HepG2 (cell line): ENCODE results near the gene GJB2. TPM values are rescaled to one million over a fixed set of nuclear protein-coding genes. Genes with fewer than 3 reads are reported as not detected.

ENCODE experiments used
- ATAC-seq: fragments of 200-7000 bp; cut with Tn5 transposase; 3 replicates; pipeline ENCODE4 v1.9.1; 2020; ENCODE audit warnings: mild to moderate bottlenecking, moderate library complexity
- BruUV-seq: library from RNA; stranded (reverse); fragments of 400-500 nt; replicated peaks from 2 replicates; lab custom pipeline; 2021; lab: Mats Ljungman, UMichigan
- CTCF ChIA-PET: fragments of 300-600 bp; formaldehyde crosslinking; extraction: SDS; loops from one replicate; lab custom pipeline; 2021; ENCODE audit warnings: low total read pairs, inconsistent platforms, low intra/inter-chr PET ratio; lab: Yijun Ruan, JAX
- POLR2A ChIA-PET: fragments of 350-600 bp; sonication (Branson Sonifier 250); formaldehyde crosslinking; loops from one replicate; lab custom pipeline; 2020; ENCODE audit warnings: antibody characterized with exemption, inconsistent platforms; lab: Yijun Ruan, JAX
- DNase-seq: peaks from one replicate; pipeline ENCODE4 v3.0.0-alpha.2; 2015; ENCODE audit warnings: low spot score
- FAIRE-seq: peaks from 3 replicates; lab custom pipeline; 2011; peaks lifted over from hg19 to GRCh38; lab: Jason Lieb, UNC
- H2AFZ ChIP-seq: one replicate; pipeline ENCODE4 v1.6.1; 2011; ENCODE audit warnings: low read length, inconsistent platforms
- H3K27ac ChIP-seq: fragments of 300-600 bp; 3 replicates; pipeline ENCODE4 v1.8.0; 2011; ENCODE audit warnings: mixed run types, mild to moderate bottlenecking, mixed read lengths, low read length, inconsistent platforms; ENCODE audit not compliant: insufficient read depth; ENCODE audit errors: extremely low read length
- H3K27me3 ChIP-seq, 2 experiments: fragments of 200-600 bp in 1 of 2; 2 replicates in 1 of 2; 3 replicates in 1 of 2; pipeline versions ENCODE4 v1.6.0 to v1.8.0; 2011; ENCODE audit warnings: low read length in 2 of 2, mild to moderate bottlenecking in 2 of 2, moderate library complexity in 2 of 2, inconsistent platforms in 1 of 2; ENCODE audit not compliant: insufficient read depth in 2 of 2, control insufficient read depth in 1 of 2
- H3K36me3 ChIP-seq, 2 experiments: fragments of 200-600 bp in 1 of 2; replicated peaks in 1 of 2; 2 replicates in 1 of 2; 3 replicates in 1 of 2; pipeline versions ENCODE4 v1.5.1 to v1.8.0; 2011; ENCODE audit warnings: low read length in 2 of 2, inconsistent platforms in 1 of 2; ENCODE audit not compliant: insufficient read depth in 2 of 2, control insufficient read depth in 1 of 2
- H3K4me1 ChIP-seq: 2 replicates; pipeline ENCODE4 v1.5.1; 2012; ENCODE audit warnings: low read length, inconsistent platforms; ENCODE audit not compliant: insufficient read depth
- H3K4me2 ChIP-seq: 2 replicates; pipeline ENCODE4 v1.6.0; 2011; ENCODE audit warnings: low read depth, low read length, inconsistent platforms
- H3K4me3 ChIP-seq, 3 experiments: fragments of 200-600 bp in 1 of 3; sonication (generic), shearing (Covaris generic) in 1 of 3; replicated peaks in 1 of 3; 2 replicates each; pipeline ENCODE4 v1.5.1; 2011 to 2016; ENCODE audit warnings: low read length in 3 of 3, inconsistent platforms in 2 of 3, low read depth in 2 of 3, mild to moderate bottlenecking in 2 of 3, control low read depth in 1 of 3, mixed read lengths in 1 of 3; ENCODE audit not compliant: insufficient read depth in 1 of 3
- H3K79me2 ChIP-seq: one replicate; pipeline ENCODE4 v1.6.1; 2011; ENCODE audit warnings: low read length, inconsistent platforms; ENCODE audit not compliant: insufficient read depth
- H3K9ac ChIP-seq: 2 replicates; pipeline ENCODE4 v1.6.0; 2011; ENCODE audit warnings: mild to moderate bottlenecking, low read depth, low read length, inconsistent platforms; ENCODE audit not compliant: insufficient read depth
- H3K9me3 ChIP-seq: 2 replicates; pipeline ENCODE4 v1.5.1; 2012; ENCODE audit warnings: mild to moderate bottlenecking, low read length
- H4K20me1 ChIP-seq: 2 replicates; pipeline ENCODE4 v1.6.0; 2011; ENCODE audit warnings: inconsistent platforms, mild to moderate bottlenecking, low read length, moderate library complexity; ENCODE audit not compliant: insufficient read depth
- ARNT2 ChIP-seq: sonication (generic); formaldehyde crosslinking; IDR thresholded peaks from 2 replicates; pipeline ENCODE4 v1.8.0; 2022; ENCODE audit warnings: mild to moderate bottlenecking, low read depth, missing genetic modification reagents, moderate library complexity
- ATF1 ChIP-seq: IDR thresholded peaks from 2 replicates; pipeline ENCODE4 v1.6.1; 2016; ENCODE audit warnings: mild to moderate bottlenecking, control low read depth
- HNF4G ChIP-seq, 2 experiments: sonication (generic) in 1 of 2; formaldehyde crosslinking in 1 of 2; IDR thresholded peaks; 2 replicates each; pipeline versions ENCODE4 v1.4.0 to v1.6.1; 2011 to 2020; ENCODE audit warnings: borderline replicate concordance in 2 of 2, low read depth in 2 of 2, mild to moderate bottlenecking in 2 of 2, low read length in 1 of 2, missing genetic modification reagents in 1 of 2, moderate library complexity in 1 of 2
- KAT2B ChIP-seq: fragments of 150-350 bp; IDR thresholded peaks from 2 replicates; pipeline ENCODE4 v1.6.1; 2014; ENCODE audit warnings: low read depth, low read length, borderline replicate concordance
- KAT7 ChIP-seq: IDR thresholded peaks from 2 replicates; pipeline ENCODE4 v1.6.1; 2018; ENCODE audit warnings: borderline replicate concordance, missing compliant biosample characterization
- NFIB ChIP-seq: sonication (generic); formaldehyde crosslinking; IDR thresholded peaks from 2 replicates; pipeline ENCODE4 v1.9.0; 2021; ENCODE audit warnings: missing genetic modification reagents, mild to moderate bottlenecking, borderline replicate concordance
- NR0B2 ChIP-seq: sonication (generic); formaldehyde crosslinking; IDR thresholded peaks from 2 replicates; pipeline ENCODE4 v1.4.0; 2020; ENCODE audit warnings: mild to moderate bottlenecking, missing genetic modification reagents
- PHB2 ChIP-seq: fragments of 450-650 bp; IDR thresholded peaks from 2 replicates; pipeline ENCODE4 v1.6.1; 2018; ENCODE audit not compliant: partially characterized antibody
- RARG ChIP-seq: sonication (generic); formaldehyde crosslinking; IDR thresholded peaks from 2 replicates; pipeline ENCODE4 v1.4.0; 2020; ENCODE audit warnings: low read depth, mild to moderate bottlenecking, missing genetic modification reagents
- SNAPC2 ChIP-seq: sonication (generic); formaldehyde crosslinking; IDR thresholded peaks from 2 replicates; pipeline ENCODE4 v1.8.1; 2022; ENCODE audit warnings: mild to moderate bottlenecking, missing genetic modification reagents
- TERF1 ChIP-seq: sonication (generic); formaldehyde crosslinking; IDR thresholded peaks from 2 replicates; pipeline ENCODE4 v1.8.0; 2022; ENCODE audit warnings: mild to moderate bottlenecking, missing genetic modification reagents, moderate library complexity
- TRIM24 ChIP-seq: sonication (generic); formaldehyde crosslinking; IDR thresholded peaks from 2 replicates; pipeline ENCODE4 v1.8.0; 2022; ENCODE audit warnings: mild to moderate bottlenecking, missing genetic modification reagents
- ZC3H13 ChIP-seq: sonication (generic); formaldehyde crosslinking; IDR thresholded peaks from 2 replicates; pipeline ENCODE4 v1.8.1; 2023; ENCODE audit warnings: mild to moderate bottlenecking, missing genetic modification reagents, moderate library complexity
- ZEB1 ChIP-seq: IDR thresholded peaks from 2 replicates; pipeline ENCODE4 v1.6.1; 2012; ENCODE audit warnings: mild to moderate bottlenecking, low read depth, inconsistent platforms; ENCODE audit not compliant: insufficient replicate concordance
- ZNF446 ChIP-seq: sonication (generic); formaldehyde crosslinking; IDR thresholded peaks from 2 replicates; pipeline ENCODE4 v1.5.0; 2020; ENCODE audit warnings: mild to moderate bottlenecking, missing genetic modification reagents
- ZNF547 ChIP-seq: sonication (generic); formaldehyde crosslinking; IDR thresholded peaks from 2 replicates; pipeline ENCODE4 v1.5.1; 2020; ENCODE audit warnings: mild to moderate bottlenecking, missing genetic modification reagents
- WGBS: methylation state at CpG from one replicate; pipeline ENCODE4 v1.1.6; 2017; ENCODE audit warnings: low lambda C conversion rate; 5-methylcytosine and 5-hydroxymethylcytosine counted together
- in situ Hi-C: cut with HindIII; loops from 2 replicates; pipeline ENCODE4 v1.10.0; 2017; ENCODE audit warnings: low pct_unique_long_range_greater_than_20kb; ENCODE audit not compliant: extremely low pct_ligation_motif_present
- intact Hi-C: fragments of 100-400 bp; cut with micrococcal nuclease; formaldehyde crosslinking; loops from one replicate; pipeline ENCODE4 v1.10.0; 2022; ENCODE audit not compliant: unreplicated experiment
- polyA plus RNA-seq, 8 experiments: library from polyadenylated mRNA; depleted of rRNA in 3 of 8; stranded (reverse) in 7 of 8; unstranded in 1 of 8; fragments of >200 nt; fragmentation: Illumina TruSeq in 4 of 8; extraction: Trizol in 4 of 8; gene quantifications; 2 replicates each; pipeline versions ENCODE4 v1.2.1 to v1.2.3, GENCODE V29; 2011 to 2016; ENCODE audit warnings: low read depth in 4 of 8, missing spikeins in 1 of 8, mixed read lengths in 1 of 8; ENCODE audit not compliant: insufficient read depth in 1 of 8
- total RNA-seq, 5 experiments: library from RNA; depleted of rRNA; stranded (reverse); fragments of >200 nt; fragmentation: Illumina TruSeq; extraction: Trizol; gene quantifications; 2 replicates each; pipeline ENCODE4 v1.2.3, GENCODE V29; 2016; ENCODE audit warnings: low read depth in 1 of 5

The GJB2 gene
- total and polyA plus RNA-seq, 2 of the 13 experiments (the other 11 are each of a cell fraction or from before 2014, with no cell fraction given): 0.15 to 0.18 TPM

- POLR2A ChIA-PET: no interaction called here
Measured at GRCh38 chr13:20206698-20207235, 14.0 kb upstream of the GJB2 start.

More at GRCh38 chr13:20206698-20207235, 14.0 kb upstream of the GJB2 start:
- TF ChIP-seq ZEB1 (no peak), PHB2 (no peak), KAT7 (no peak), ZNF446 (CRISPR knock-in tag) (no peak), NFIB (CRISPR knock-in tag) (no peak), KAT2B (no peak), TERF1 (no peak), ZC3H13 (CRISPR knock-in tag) (no peak), ZNF547 (CRISPR knock-in tag) (no peak), NR0B2 (no peak), TRIM24 (CRISPR knock-in tag) (no peak), ATF1 (CRISPR knock-in tag) (no peak), HNF4G (IDR thresholded peaks at IDR 0.05; ENCODE audit: borderline replicate concordance, low read depth, low read length) (no peak), HNF4G (CRISPR knock-in tag; IDR thresholded peaks at IDR 0.05; ENCODE audit: borderline replicate concordance, low read depth) (no peak), RARG (CRISPR knock-in tag) (no peak), ARNT2 (CRISPR knock-in tag) (no peak), SNAPC2 (CRISPR knock-in tag) (no peak)
- Histone ChIP-seq H3K4me3 (no peak overlapping the region), H3K27me3 (peaks cover 3% of the 10 kb centered on the region in 2 experiments; a peak in 3 of 5 replicates), H3K4me2 (no peak overlapping the region), H3K36me3 (no peaks in the 10 kb centered on the region), H3K79me2 (no peaks in the 10 kb centered on the region), H3K27ac (no peak overlapping the region), H3K4me1 (no peaks in the 10 kb centered on the region), H4K20me1 (no peaks in the 10 kb centered on the region), H3K9ac (no peak overlapping the region), H2AFZ (no peak overlapping the region), H3K9me3 (no peaks in the 10 kb centered on the region)
- CTCF ChIA-PET: no interaction called here
- in situ Hi-C loops: no loop called here
- DNase-seq (no peak), FAIRE-seq (no peak), ATAC-seq (no peak)
- no TSS peak for BruUV-seq
- WGBS: 40% methylated on average over 16 of the region's 16 CpGs
- intact Hi-C loops: no loop called here
